Endothelial cell of umbilical vein (primary cell): ENCODE data around the gene METTL13. TPM values are rescaled to one million over a fixed set of nuclear protein-coding genes. Genes with fewer than 3 reads are reported as not detected.

Experiments
- BruUV-seq: library from RNA; stranded (reverse); fragments of 400-500 nt; replicated peaks from 2 replicates; lab custom pipeline; 2021; lab: Mats Ljungman, UMichigan
- CTCF ChIA-PET: fragments of 300-600, 350-600 bp; sonication (Branson Sonifier 250); formaldehyde crosslinking; loops from one replicate; lab custom pipeline; 2021; ENCODE audit warnings: antibody characterized with exemption, inconsistent platforms; lab: Charles Lee
- POLR2A ChIA-PET: fragments of 300-600, 350-600 bp; sonication (Branson Sonifier 250); formaldehyde crosslinking; loops from one replicate; lab custom pipeline; 2021; ENCODE audit warnings: antibody characterized with exemption, inconsistent platforms; lab: Charles Lee
- DNase-seq: peaks from one replicate; pipeline ENCODE4 v3.0.0-alpha.2; 2011; ENCODE audit warnings: low read depth, low spot score
- FAIRE-seq: peaks from 2 replicates; lab custom pipeline; 2011; peaks lifted over from hg19 to GRCh38; lab: Jason Lieb, UNC
- H2AFZ ChIP-seq: 2 replicates; pipeline ENCODE4 v1.6.0; 2012; ENCODE audit warnings: low read depth, low read length, control low read depth, inconsistent platforms
- H3K27ac ChIP-seq: 2 replicates; pipeline ENCODE4 v1.5.1; 2011; ENCODE audit warnings: low read depth, mild to moderate bottlenecking, control low read depth, low read length, moderate library complexity; ENCODE audit not compliant: insufficient read depth
- H3K27me3 ChIP-seq, 2 experiments: 2 replicates each; pipeline versions ENCODE4 v1.6.0 to v1.6.1; 2011; ENCODE audit warnings: low read length in 2 of 2, mixed read lengths in 1 of 2; ENCODE audit not compliant: control insufficient read depth in 2 of 2, insufficient read depth in 2 of 2
- H3K36me3 ChIP-seq, 2 experiments: 2 replicates in 1 of 2; 3 replicates in 1 of 2; pipeline ENCODE4 v1.5.1; 2011; ENCODE audit warnings: low read length in 2 of 2, mild to moderate bottlenecking in 1 of 2, moderate library complexity in 1 of 2; ENCODE audit not compliant: control insufficient read depth in 2 of 2, insufficient read depth in 2 of 2; ENCODE audit errors: extremely low read depth in 1 of 2
- H3K4me1 ChIP-seq: 3 replicates; pipeline ENCODE4 v1.5.1; 2011; ENCODE audit warnings: mild to moderate bottlenecking, low read length; ENCODE audit not compliant: control insufficient read depth, insufficient read depth; ENCODE audit errors: extremely low read depth
- H3K4me2 ChIP-seq: 2 replicates; pipeline ENCODE4 v1.6.1; 2011; ENCODE audit warnings: low read length, control low read depth, mixed read lengths; ENCODE audit not compliant: insufficient read depth
- H3K4me3 ChIP-seq, 3 experiments: fragments of 200-600 bp in 1 of 3; sonication (generic), shearing (Covaris generic) in 1 of 3; replicated peaks in 1 of 3; 2 replicates each; pipeline ENCODE4 v1.5.1; 2011 to 2016; ENCODE audit warnings: control low read depth in 3 of 3, low read length in 3 of 3, mild to moderate bottlenecking in 2 of 3, inconsistent platforms in 1 of 3, low read depth in 1 of 3, moderate library complexity in 1 of 3; ENCODE audit not compliant: insufficient read depth in 1 of 3
- H3K79me2 ChIP-seq: 2 replicates; pipeline ENCODE4 v1.6.0; 2012; ENCODE audit warnings: low read length, inconsistent platforms; ENCODE audit not compliant: control insufficient read depth, insufficient read depth
- H3K9ac ChIP-seq: replicated peaks from 2 replicates; pipeline ENCODE3; 2011; ENCODE audit warnings: low read length, control low read depth; ENCODE audit not compliant: insufficient read depth; ENCODE audit errors: extremely low read depth
- H3K9me1 ChIP-seq: replicated peaks from 3 replicates; pipeline ENCODE4 v1.6.0; 2011; ENCODE audit warnings: mild to moderate bottlenecking, low read length; ENCODE audit not compliant: control insufficient read depth, insufficient read depth; ENCODE audit errors: extremely low read depth
- H3K9me3 ChIP-seq: replicated peaks from 2 replicates; pipeline ENCODE4 v1.5.1; 2012; ENCODE audit warnings: low read length, inconsistent platforms; ENCODE audit not compliant: control insufficient read depth, insufficient read depth
- H4K20me1 ChIP-seq: replicated peaks from 2 replicates; pipeline ENCODE3; 2011; ENCODE audit warnings: mild to moderate bottlenecking, low read length; ENCODE audit not compliant: control insufficient read depth, insufficient read depth; ENCODE audit errors: extremely low read depth
- dilution Hi-C: fragments of 300-500 bp; cut with MboI; formaldehyde crosslinking; loops from one replicate; pipeline ENCODE4 v1.15.0; 2019; ENCODE audit warnings: low sequenced_read_pairs; ENCODE audit not compliant: extremely low pct_ligation_motif_present
- intact Hi-C: fragments of 100-400 bp; cut with micrococcal nuclease; formaldehyde crosslinking; loops from one replicate; pipeline ENCODE4 v1.10.0; 2022
- polyA plus RNA-seq, 4 experiments: library from polyadenylated mRNA; depleted of rRNA in 3 of 4; stranded (reverse) in 3 of 4; unstranded in 1 of 4; fragments of >200 nt; gene quantifications; 2 replicates each; pipeline versions ENCODE4 v1.2.1 to v1.2.3, GENCODE V29; 2011 to 2012; ENCODE audit warnings: missing spikeins in 1 of 4
- total RNA-seq: library from RNA; stranded (reverse); gene quantifications from 2 replicates; pipeline ENCODE4 v1.2.3, GENCODE V29; 2021
- TF ChIP-seq, protein P1 (sequence below): IDR thresholded peaks from 2 replicates; pipeline ENCODE4 v1.6.1; 2011; ENCODE audit not compliant: insufficient read depth, insufficient read length
- TF ChIP-seq, protein P2 (sequence below), 2 donors: IDR thresholded peaks; 1 replicate in 1 of 2; 2 replicates in 1 of 2; pipeline ENCODE4 v1.5.1; 2011; ENCODE audit warnings: low read length in 2 of 2, mild to moderate bottlenecking in 2 of 2, moderate library complexity in 2 of 2, control low read depth in 1 of 2, inconsistent platforms in 1 of 2, low read depth in 1 of 2; ENCODE audit not compliant: insufficient read depth in 1 of 2; ENCODE audit errors: extremely low read depth in 1 of 2

The METTL13 gene
- total and polyA plus RNA-seq, 2 donors (not counting 3 experiments of a cell fraction or from before 2014, with no cell fraction given), result 21.2 to 26.5 TPM

DNA sequence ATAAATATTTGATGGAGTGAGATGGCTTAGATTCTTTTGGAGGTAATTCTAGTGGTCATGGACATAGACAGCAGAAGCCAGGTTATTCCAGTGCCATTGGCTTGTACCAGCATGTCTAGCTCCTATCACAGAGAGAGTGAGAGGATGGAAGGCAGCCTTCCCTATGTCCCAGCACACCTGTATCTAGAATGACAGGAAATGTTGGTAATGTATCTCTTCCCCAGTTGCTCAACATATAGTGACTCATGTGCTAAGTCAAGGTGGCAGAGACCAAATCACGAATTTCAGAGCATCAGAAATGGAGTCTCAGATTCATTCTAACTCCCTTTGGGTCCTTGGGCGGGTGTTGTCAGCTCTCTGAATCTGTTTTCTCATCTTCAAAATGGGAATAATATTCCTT lies 28.4 kb downstream of the METTL13 start:
- no TSS peak for BruUV-seq
- POLR2A ChIA-PET, result no interaction called here
- FAIRE-seq (no peak), DNase-seq (no peak)
- CTCF ChIA-PET, result interaction anchor here (1.5 to 4.1 kb wide), 3 partner anchors 9 to 176 kb away, joined by 3 to 21 read pairs (median 12); no protein-coding TSS in a partner anchor
- Histone ChIP-seq H3K36me3 (no peaks in the 10 kb centered on the region), H3K4me3 (no peak overlapping the region), H3K9me3 (no peaks in the 10 kb centered on the region), H3K27ac (no peak overlapping the region), H4K20me1 (no peaks in the 10 kb centered on the region), H3K9me1 (no peaks in the 10 kb centered on the region), H3K27me3 (no peaks in the 10 kb centered on the region), H3K9ac (no peak overlapping the region), H2AFZ (no peak overlapping the region), H3K4me1 (no peaks in the 10 kb centered on the region), H3K4me2 (no peak overlapping the region), H3K79me2 (no peaks in the 10 kb centered on the region)
- intact Hi-C loops, result no loop called here
- dilution Hi-C loops, result no loop called here
- TF ChIP-seq, protein P1, sequence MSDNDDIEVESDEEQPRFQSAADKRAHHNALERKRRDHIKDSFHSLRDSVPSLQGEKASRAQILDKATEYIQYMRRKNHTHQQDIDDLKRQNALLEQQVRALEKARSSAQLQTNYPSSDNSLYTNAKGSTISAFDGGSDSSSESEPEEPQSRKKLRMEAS, result no peak

DNA sequence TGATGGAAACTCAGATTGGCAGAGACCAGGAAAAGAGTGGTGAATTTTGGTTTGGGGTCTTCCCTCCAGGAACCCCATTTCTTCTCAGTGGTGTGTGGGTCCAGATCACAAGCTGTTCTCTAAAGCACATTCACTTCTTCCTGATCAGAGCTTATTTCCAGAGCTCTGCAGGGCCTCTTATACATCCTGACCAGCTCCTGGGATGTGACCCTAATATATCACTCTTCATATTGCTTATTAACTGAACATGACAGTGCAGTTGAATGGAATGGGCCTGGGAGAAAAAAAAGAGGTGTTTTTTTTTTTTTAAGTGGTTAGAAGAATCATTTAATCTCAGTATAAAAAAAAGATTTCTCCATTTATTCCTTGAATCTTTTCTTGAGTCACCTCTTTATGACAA lies 30.2 kb downstream of the METTL13 start:
- H4K20me1 ChIP-seq, result no peaks in the 10 kb centered on the region
- intact Hi-C loops, result no loop called here
- BruUV-seq, result no TSS peak
- H3K36me3 ChIP-seq, result no peaks in the 10 kb centered on the region
- no peaks in the 10 kb centered on the region for H3K9me1 ChIP-seq
- no peak overlapping the region for H3K4me3 ChIP-seq
- TF ChIP-seq, protein P2, sequence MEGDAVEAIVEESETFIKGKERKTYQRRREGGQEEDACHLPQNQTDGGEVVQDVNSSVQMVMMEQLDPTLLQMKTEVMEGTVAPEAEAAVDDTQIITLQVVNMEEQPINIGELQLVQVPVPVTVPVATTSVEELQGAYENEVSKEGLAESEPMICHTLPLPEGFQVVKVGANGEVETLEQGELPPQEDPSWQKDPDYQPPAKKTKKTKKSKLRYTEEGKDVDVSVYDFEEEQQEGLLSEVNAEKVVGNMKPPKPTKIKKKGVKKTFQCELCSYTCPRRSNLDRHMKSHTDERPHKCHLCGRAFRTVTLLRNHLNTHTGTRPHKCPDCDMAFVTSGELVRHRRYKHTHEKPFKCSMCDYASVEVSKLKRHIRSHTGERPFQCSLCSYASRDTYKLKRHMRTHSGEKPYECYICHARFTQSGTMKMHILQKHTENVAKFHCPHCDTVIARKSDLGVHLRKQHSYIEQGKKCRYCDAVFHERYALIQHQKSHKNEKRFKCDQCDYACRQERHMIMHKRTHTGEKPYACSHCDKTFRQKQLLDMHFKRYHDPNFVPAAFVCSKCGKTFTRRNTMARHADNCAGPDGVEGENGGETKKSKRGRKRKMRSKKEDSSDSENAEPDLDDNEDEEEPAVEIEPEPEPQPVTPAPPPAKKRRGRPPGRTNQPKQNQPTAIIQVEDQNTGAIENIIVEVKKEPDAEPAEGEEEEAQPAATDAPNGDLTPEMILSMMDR (IDR thresholded peaks at IDR 0.05; ENCODE audit: extremely low read depth in 1 of 2, insufficient read depth in 1 of 2, low read depth in 1 of 2, low read length in 2 of 2), result no peak
- no peak overlapping the region for H3K27ac ChIP-seq
- no peak for DNase-seq
- no peaks in the 10 kb centered on the region for H3K27me3 ChIP-seq
- H3K9ac ChIP-seq, result no peak overlapping the region
- ChIA-PET POLR2A (no interaction called here), CTCF (interaction anchor here (1.1 to 4.1 kb wide), 5 partner anchors 9 to 175 kb away, joined by 3 to 21 read pairs (median 6); no protein-coding TSS in a partner anchor)
- H3K4me1 ChIP-seq, result no peaks in the 10 kb centered on the region
- H3K79me2 ChIP-seq, result no peaks in the 10 kb centered on the region
- H2AFZ ChIP-seq, result no peak overlapping the region
- dilution Hi-C loops, result no loop called here
- H3K4me2 ChIP-seq, result no peak overlapping the region
- FAIRE-seq, result no peak
- no peaks in the 10 kb centered on the region for H3K9me3 ChIP-seq
